ENCODE measurements around the gene ASPN. TPM values are rescaled to one million over a fixed set of nuclear protein-coding genes. Genes with fewer than 3 reads are reported as not detected.

Gene ASPN
- total RNA-seq, 1 donor from 2014 or later = not detected

DNA sequence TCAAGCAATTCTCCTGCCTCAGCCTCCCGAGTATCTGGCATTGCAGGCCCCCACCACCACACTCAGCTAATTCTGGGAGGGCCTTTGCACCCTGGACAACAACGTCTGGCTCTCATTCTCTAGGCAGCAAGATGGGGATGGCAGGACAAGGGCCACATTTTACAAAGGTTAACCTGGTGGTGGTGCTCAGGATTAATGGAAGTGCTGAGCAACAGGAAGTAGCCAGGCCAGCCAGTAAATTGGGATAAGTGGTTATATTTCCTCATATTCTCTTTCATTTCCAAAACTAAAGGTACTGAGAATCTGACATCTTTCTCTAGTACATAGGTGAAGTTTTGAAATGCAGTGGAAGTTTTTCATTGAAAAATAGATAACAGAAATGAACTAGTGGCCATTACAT lies 24.7 kb upstream of the ASPN start:
- TF ChIP-seq CTCF (conservative IDR thresholded peaks at IDR 0.05; ENCODE audit: low read depth, low read length) = no peak
- no peak overlapping the region for H3K4me3 ChIP-seq (ENCODE audit: low read depth, low read length)
- DNase-seq (ENCODE audit: low read depth) = no peak

DNA sequence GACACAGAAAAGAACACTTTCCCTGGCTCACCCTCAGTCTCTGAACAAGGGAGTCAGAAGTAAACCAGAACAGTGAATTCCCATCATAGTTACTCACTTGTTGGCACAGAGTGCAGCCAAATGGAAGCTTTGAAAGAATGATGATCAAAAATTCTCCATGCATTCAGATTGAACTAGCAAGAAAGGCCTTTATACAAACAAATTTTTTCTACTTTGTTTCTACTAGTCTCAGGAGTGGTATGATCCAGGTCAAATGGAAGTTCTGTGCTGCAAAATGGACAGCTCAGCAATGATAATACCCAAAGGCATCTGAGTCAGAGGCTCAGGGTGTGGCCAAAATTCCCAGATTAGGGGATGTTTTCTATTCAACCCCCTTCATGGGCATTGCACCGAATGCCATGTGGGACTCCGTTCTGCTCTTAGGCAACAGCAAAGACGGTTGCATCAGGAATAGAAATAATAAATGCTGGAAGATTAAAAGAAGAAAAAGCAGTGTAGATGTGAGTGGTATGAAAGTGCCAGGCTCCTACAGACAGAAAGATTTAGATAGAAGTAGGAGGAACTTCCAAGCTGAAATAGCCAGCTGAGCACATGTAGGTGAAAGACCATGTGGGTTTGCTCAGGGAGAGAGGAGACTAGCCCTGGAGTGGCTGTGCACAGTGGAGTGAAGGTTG lies 24.0 kb upstream of the ASPN start:
- TF ChIP-seq CTCF (conservative IDR thresholded peaks at IDR 0.05; ENCODE audit: low read depth, low read length) = no peak
- DNase-seq (ENCODE audit: low read depth) = peak; percentile 7
- H3K4me3 ChIP-seq (ENCODE audit: low read depth, low read length) = no peak overlapping the region

DNA sequence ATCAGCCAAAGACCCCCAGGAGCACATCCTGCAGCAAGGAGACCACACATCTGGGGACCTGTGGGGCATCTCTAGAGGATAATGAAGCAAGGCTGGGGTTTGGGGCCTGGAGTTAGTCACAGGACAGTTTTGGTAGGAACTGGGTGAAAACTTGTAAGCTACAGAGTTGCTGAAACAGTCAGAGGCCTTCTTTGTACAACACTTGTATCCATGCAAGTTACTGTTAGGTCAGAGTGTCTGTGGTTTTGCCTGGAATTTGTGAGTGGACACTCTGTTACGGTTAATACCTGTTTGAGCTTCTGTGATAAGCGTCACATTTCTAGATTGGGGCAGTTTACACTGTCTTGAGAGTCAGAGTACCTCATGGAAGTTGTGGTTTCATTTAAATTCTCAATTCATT lies 22.6 kb upstream of the ASPN start:
- TF ChIP-seq CTCF (conservative IDR thresholded peaks at IDR 0.05; ENCODE audit: low read depth, low read length) = no peak
- no peak overlapping the region for H3K4me3 ChIP-seq (ENCODE audit: low read depth, low read length)
- no peak for DNase-seq (ENCODE audit: low read depth)

GRCh38 chr9:92503156-92503555 lies 20.9 kb upstream of the ASPN start:
- TF ChIP-seq CTCF (conservative IDR thresholded peaks at IDR 0.05; ENCODE audit: low read depth, low read length) = no peak
- no peak for DNase-seq (ENCODE audit: low read depth)
- no peak overlapping the region for H3K4me3 ChIP-seq (ENCODE audit: low read depth, low read length)

GRCh38 chr9:92501671-92502393 lies 19.5 kb upstream of the ASPN start:
- H3K4me3 ChIP-seq (ENCODE audit: low read depth, low read length) = no peak overlapping the region
- TF ChIP-seq CTCF (conservative IDR thresholded peaks at IDR 0.05; ENCODE audit: low read depth, low read length) = peak; percentile 82
- DNase-seq (ENCODE audit: low read depth) = no peak

- no peak overlapping the region for H3K4me3 ChIP-seq (ENCODE audit: low read depth, low read length)
- no peak for TF ChIP-seq CTCF (conservative IDR thresholded peaks at IDR 0.05; ENCODE audit: low read depth, low read length)
Observed at GRCh38 chr9:92500725-92501124, 18.4 kb upstream of the ASPN start.

DNA sequence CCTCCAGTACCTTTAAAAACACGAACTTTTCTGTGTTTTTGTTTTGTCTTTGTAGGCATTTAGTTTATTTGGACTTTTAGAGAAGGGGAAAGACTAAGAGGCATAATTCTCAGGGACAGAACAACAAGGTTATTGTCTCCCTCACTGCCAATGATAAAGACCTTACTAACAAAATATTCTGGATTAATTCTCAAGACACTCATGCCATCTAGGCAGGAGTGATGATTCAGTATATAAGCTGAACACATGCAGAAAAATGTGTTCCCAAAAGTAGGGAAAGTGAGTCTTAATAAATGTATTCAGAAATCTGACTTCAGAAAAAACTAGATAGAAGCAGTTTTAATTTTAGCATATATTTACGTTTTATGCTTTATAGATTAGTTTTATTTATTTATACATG lies 17.4 kb upstream of the ASPN start:
- TF ChIP-seq CTCF (conservative IDR thresholded peaks at IDR 0.05; ENCODE audit: low read depth, low read length) = no peak
- no peak for DNase-seq (ENCODE audit: low read depth)
- no peak overlapping the region for H3K4me3 ChIP-seq (ENCODE audit: low read depth, low read length)

More at GRCh38 chr9:92500725-92501124, 18.4 kb upstream of the ASPN start:
- no peak for DNase-seq (ENCODE audit: low read depth)

Data from epithelial cell of proximal tubule (primary cell).